ENCODE data around the gene CYB5A.

DNA sequence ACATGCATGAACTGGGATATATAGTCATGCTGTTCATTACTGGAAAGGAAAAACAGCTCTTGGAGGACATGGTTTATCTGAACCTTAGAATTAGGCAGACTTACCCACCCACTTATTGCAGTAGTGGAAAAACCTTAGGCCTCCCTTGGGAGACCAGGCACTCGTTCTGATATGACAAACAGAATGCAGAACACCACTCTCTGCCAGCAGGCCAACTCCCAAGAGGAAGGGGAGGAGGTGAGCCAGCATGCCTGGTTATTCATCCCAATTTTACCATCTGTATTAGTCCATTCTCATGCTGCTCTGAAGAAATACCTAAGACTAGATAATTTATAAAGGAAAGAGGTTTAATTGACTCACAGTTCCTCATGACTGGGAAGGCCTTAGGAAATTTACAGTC lies 41.3 kb upstream of the CYB5A start:
- no peak for TF ChIP-seq POLR2A (IDR thresholded peaks at IDR 0.05)
- TF ChIP-seq, protein P1, sequence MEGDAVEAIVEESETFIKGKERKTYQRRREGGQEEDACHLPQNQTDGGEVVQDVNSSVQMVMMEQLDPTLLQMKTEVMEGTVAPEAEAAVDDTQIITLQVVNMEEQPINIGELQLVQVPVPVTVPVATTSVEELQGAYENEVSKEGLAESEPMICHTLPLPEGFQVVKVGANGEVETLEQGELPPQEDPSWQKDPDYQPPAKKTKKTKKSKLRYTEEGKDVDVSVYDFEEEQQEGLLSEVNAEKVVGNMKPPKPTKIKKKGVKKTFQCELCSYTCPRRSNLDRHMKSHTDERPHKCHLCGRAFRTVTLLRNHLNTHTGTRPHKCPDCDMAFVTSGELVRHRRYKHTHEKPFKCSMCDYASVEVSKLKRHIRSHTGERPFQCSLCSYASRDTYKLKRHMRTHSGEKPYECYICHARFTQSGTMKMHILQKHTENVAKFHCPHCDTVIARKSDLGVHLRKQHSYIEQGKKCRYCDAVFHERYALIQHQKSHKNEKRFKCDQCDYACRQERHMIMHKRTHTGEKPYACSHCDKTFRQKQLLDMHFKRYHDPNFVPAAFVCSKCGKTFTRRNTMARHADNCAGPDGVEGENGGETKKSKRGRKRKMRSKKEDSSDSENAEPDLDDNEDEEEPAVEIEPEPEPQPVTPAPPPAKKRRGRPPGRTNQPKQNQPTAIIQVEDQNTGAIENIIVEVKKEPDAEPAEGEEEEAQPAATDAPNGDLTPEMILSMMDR (IDR thresholded peaks at IDR 0.05), result no peak

All from uterus (tissue), 2 donors.